ENCODE data around the gene NPIPB12. TPM values are rescaled to one million over a fixed set of nuclear protein-coding genes. Genes with fewer than 3 reads are reported as not detected.
"Not testable (repeated sequence)": the region's sequence is repeated elsewhere in the genome, so short reads cannot be mapped to it uniquely, and the experiment has no call there.

NPIPB12 gene
- 55.9 and 57.0 TPM in 2 replicates for total RNA-seq
- long read RNA-seq = 0 reads

GRCh38 chr16:29506308-29506707 lies at the start of gene NPIPB12:
Gene NPIPB12 (minus strand): TSS chr16:29506408.
- not testable (repeated sequence) for H3K9me3 Mint-ChIP-seq; H3K27me3 Mint-ChIP-seq (ENCODE audit: low read depth)

GRCh38 chr16:29521520-29521919 lies 15.3 kb upstream of the NPIPB12 start:
- DNase-seq (ENCODE audit: low read depth, low spot score); H3K4me1 Mint-ChIP-seq; H3K4me3 Mint-ChIP-seq; H3K27ac Mint-ChIP-seq (ENCODE audit: unreplicated experiment); H3K36me3 Mint-ChIP-seq (ENCODE audit: low read depth); H3K27me3 Mint-ChIP-seq (ENCODE audit: low read depth); H3K9me3 Mint-ChIP-seq: not testable (repeated sequence)

More at GRCh38 chr16:29506308-29506707, at the start of gene NPIPB12:
- H3K36me3 Mint-ChIP-seq (ENCODE audit: low read depth); H3K4me1 Mint-ChIP-seq; H3K4me3 Mint-ChIP-seq; DNase-seq (ENCODE audit: low read depth, low spot score); H3K27ac Mint-ChIP-seq (ENCODE audit: unreplicated experiment): not testable (repeated sequence)

GRCh38 chr16:29482276-29482675 lies 23.9 kb downstream of the NPIPB12 start:
- DNase-seq (ENCODE audit: low read depth, low spot score); H3K27ac Mint-ChIP-seq (ENCODE audit: unreplicated experiment): not testable (repeated sequence)

GRCh38 chr16:29472065-29472464 lies 34.1 kb downstream of the NPIPB12 start:
- H3K4me3 Mint-ChIP-seq; H3K36me3 Mint-ChIP-seq (ENCODE audit: low read depth); DNase-seq (ENCODE audit: low read depth, low spot score); H3K27ac Mint-ChIP-seq (ENCODE audit: unreplicated experiment); H3K4me1 Mint-ChIP-seq; H3K9me3 Mint-ChIP-seq; H3K27me3 Mint-ChIP-seq (ENCODE audit: low read depth): not testable (repeated sequence)

More at GRCh38 chr16:29482276-29482675, 23.9 kb downstream of the NPIPB12 start:
- not testable (repeated sequence) for H3K9me3 Mint-ChIP-seq; H3K27me3 Mint-ChIP-seq (ENCODE audit: low read depth); H3K36me3 Mint-ChIP-seq (ENCODE audit: low read depth); H3K4me3 Mint-ChIP-seq; H3K4me1 Mint-ChIP-seq

- H3K4me1 Mint-ChIP-seq; H3K27ac Mint-ChIP-seq (ENCODE audit: unreplicated experiment); H3K27me3 Mint-ChIP-seq (ENCODE audit: low read depth); H3K4me3 Mint-ChIP-seq; H3K9me3 Mint-ChIP-seq; H3K36me3 Mint-ChIP-seq (ENCODE audit: low read depth): not testable (repeated sequence)
- DNase-seq (ENCODE audit: low read depth, low spot score) = peak; percentile 1
Observed at GRCh38 chr16:29469660-29470059, 36.5 kb downstream of the NPIPB12 start.

- not testable (repeated sequence) for H3K27ac Mint-ChIP-seq (ENCODE audit: unreplicated experiment); H3K4me3 Mint-ChIP-seq; H3K36me3 Mint-ChIP-seq (ENCODE audit: low read depth); DNase-seq (ENCODE audit: low read depth, low spot score); H3K27me3 Mint-ChIP-seq (ENCODE audit: low read depth); H3K9me3 Mint-ChIP-seq; H3K4me1 Mint-ChIP-seq
Observed at GRCh38 chr16:29467654-29468366, 38.4 kb downstream of the NPIPB12 start.

GRCh38 chr16:29466904-29467303 lies 39.3 kb downstream of the NPIPB12 start:
- not testable (repeated sequence) for DNase-seq (ENCODE audit: low read depth, low spot score); H3K4me1 Mint-ChIP-seq; H3K36me3 Mint-ChIP-seq (ENCODE audit: low read depth); H3K4me3 Mint-ChIP-seq; H3K27me3 Mint-ChIP-seq (ENCODE audit: low read depth); H3K9me3 Mint-ChIP-seq; H3K27ac Mint-ChIP-seq (ENCODE audit: unreplicated experiment)

- not testable (repeated sequence) for H3K27me3 Mint-ChIP-seq (ENCODE audit: low read depth); H3K9me3 Mint-ChIP-seq; DNase-seq (ENCODE audit: low read depth, low spot score); H3K4me3 Mint-ChIP-seq; H3K36me3 Mint-ChIP-seq (ENCODE audit: low read depth); H3K4me1 Mint-ChIP-seq; H3K27ac Mint-ChIP-seq (ENCODE audit: unreplicated experiment)
Observed at GRCh38 chr16:29465985-29466824, 40.0 kb downstream of the NPIPB12 start.

GRCh38 chr16:29460647-29461030 lies 45.6 kb downstream of the NPIPB12 start:
- not testable (repeated sequence) for H3K27me3 Mint-ChIP-seq (ENCODE audit: low read depth); DNase-seq (ENCODE audit: low read depth, low spot score); H3K9me3 Mint-ChIP-seq; H3K27ac Mint-ChIP-seq (ENCODE audit: unreplicated experiment); H3K36me3 Mint-ChIP-seq (ENCODE audit: low read depth); H3K4me1 Mint-ChIP-seq; H3K4me3 Mint-ChIP-seq

- not testable (repeated sequence) for DNase-seq (ENCODE audit: low read depth, low spot score); H3K9me3 Mint-ChIP-seq; H3K27me3 Mint-ChIP-seq (ENCODE audit: low read depth); H3K27ac Mint-ChIP-seq (ENCODE audit: unreplicated experiment); H3K4me3 Mint-ChIP-seq; H3K4me1 Mint-ChIP-seq; H3K36me3 Mint-ChIP-seq (ENCODE audit: low read depth)
Observed at GRCh38 chr16:29459706-29460646, 46.2 kb downstream of the NPIPB12 start, which contains the start of gene SULT1A4. Gene SULT1A4 (plus strand): TSS chr16:29459913. CDS start chr16:29461386, 1,473 bp downstream.

- not testable (repeated sequence) for H3K36me3 Mint-ChIP-seq (ENCODE audit: low read depth); H3K9me3 Mint-ChIP-seq; H3K27ac Mint-ChIP-seq (ENCODE audit: unreplicated experiment); H3K4me3 Mint-ChIP-seq; H3K27me3 Mint-ChIP-seq (ENCODE audit: low read depth); H3K4me1 Mint-ChIP-seq; DNase-seq (ENCODE audit: low read depth, low spot score)
Observed at GRCh38 chr16:29457660-29458059, 48.5 kb downstream of the NPIPB12 start.

- H3K4me1 Mint-ChIP-seq; H3K9me3 Mint-ChIP-seq; H3K27me3 Mint-ChIP-seq (ENCODE audit: low read depth); H3K27ac Mint-ChIP-seq (ENCODE audit: unreplicated experiment); H3K4me3 Mint-ChIP-seq; H3K36me3 Mint-ChIP-seq (ENCODE audit: low read depth); DNase-seq (ENCODE audit: low read depth, low spot score): not testable (repeated sequence)
Observed at GRCh38 chr16:29454828-29455227, 51.4 kb downstream of the NPIPB12 start.

GRCh38 chr16:29454269-29454668 lies 51.9 kb downstream of the NPIPB12 start, which contains the start of the genes BOLA2 and SLX1B:
Gene BOLA2 (minus strand): TSS chr16:29454351. CDS start chr16:29454253, 98 bp downstream.
Gene SLX1B (plus strand): TSS chr16:29454533.
- not testable (repeated sequence) for H3K4me1 Mint-ChIP-seq; H3K27me3 Mint-ChIP-seq (ENCODE audit: low read depth); H3K27ac Mint-ChIP-seq (ENCODE audit: unreplicated experiment); DNase-seq (ENCODE audit: low read depth, low spot score); H3K36me3 Mint-ChIP-seq (ENCODE audit: low read depth); H3K4me3 Mint-ChIP-seq; H3K9me3 Mint-ChIP-seq

Data from neural crest cell (in vitro differentiated cells).